CD4-positive, alpha-beta T cell treated with Interleukin-6 for 4 hours (primary cell): ENCODE results near the gene GLTP.

ENCODE experiments used
- DNase-seq: peaks from one replicate; pipeline ENCODE4 v3.0.0-alpha.2; 2020; ENCODE audit warnings: mixed read lengths

The GLTP gene

GRCh38 chr12:109818253-109818652 is 62.1 kb downstream of the GLTP start:
- DNase-seq = no peak

DNA sequence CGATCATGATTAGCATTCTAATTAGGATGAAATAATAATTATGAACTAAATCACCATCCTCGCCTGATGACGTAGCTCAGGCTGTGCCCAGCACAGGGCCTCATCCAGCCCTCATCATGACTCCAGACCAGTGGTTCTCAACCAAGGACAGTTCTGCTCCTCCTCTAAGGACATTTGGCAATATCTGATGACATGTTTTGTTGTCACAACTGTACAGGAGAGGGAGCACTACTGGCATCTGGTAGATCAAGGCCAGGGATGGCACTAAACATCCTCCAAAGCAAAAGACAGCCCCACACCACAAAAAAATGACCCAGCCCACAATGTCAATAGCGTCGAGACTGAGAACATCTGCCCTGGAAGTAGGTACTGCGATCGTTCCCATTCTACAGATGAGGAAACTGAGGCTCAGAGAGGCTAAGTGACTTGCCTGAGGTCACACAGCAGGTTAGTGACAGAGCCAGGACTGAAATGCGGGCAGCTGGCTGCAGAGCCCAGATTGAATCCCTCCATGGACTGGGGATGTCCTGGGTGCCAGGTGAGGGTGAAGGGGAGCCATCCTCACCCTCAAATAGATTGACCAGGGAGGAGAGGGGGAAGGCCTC is 62.6 kb downstream of the GLTP start:
- no peak for DNase-seq

GRCh38 chr12:109816870-109817269 is 63.5 kb downstream of the GLTP start:
- DNase-seq = no peak

DNA sequence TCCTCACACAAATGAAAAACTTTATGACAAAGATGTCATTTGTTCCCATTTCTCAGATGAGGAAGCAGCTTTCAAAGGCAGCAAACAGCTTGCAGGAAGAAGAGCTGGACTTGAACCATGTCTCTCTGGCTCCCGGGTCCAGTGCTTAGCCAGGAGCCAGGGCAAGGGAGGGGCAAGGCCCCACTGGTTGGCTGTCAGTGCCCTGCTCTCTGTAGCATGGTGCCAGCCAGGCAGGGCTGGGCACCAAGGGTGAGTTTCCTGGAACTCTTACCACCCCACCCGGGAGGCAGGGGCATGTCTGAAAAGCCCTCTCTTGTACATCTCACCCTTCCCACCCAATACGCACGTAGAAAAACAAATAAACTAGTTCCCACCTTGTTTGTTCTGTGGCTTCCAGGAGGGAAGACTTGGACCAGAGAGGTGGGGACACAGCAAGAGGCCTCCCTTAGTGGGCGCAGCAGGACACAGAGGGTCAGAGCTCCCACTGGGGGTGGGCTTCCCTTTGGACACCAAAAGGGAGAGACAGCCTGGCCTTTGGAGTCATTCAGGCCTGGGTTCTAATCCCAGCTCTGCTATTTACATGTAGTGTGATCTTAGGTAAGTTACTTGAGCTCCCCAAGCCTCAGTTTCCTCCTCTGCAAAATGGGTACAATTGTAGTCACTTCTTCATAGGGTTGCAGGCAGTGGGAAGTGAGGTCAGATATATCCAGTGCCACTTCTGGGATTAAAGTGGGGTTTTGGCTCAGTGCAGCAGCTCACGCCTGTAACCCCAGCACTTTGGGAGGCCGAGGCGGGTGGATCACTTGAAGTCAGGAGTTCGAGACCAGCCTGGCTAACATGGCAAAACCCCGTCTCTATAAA is 64.4 kb downstream of the GLTP start:
- DNase-seq = no peak

DNA sequence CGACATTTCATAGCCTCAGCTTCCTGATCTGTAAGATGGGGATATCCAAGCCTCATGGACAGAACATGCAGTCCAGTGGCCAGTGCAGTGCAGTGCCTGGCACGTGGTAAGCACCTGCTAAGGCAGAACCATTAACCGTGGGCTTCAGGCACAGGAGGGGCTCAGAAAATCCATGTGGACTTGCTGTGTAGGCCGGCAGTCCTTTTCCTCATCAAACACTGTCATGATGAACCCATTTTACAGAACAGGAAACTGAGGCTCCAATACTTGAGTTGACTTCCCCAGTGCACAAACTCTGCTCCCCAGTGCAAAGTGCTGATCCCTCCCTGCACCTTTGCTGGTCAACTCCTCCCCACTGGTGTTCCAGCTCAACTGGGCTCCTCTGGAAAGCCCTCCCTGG is 65.1 kb downstream of the GLTP start:
- DNase-seq = no peak

- DNase-seq = no peak
Observed at GRCh38 chr12:109814600-109815150, 65.7 kb downstream of the GLTP start.

GRCh38 chr12:109813810-109814416 is 66.4 kb downstream of the GLTP start:
- no peak for DNase-seq

GRCh38 chr12:109811624-109811995 is 68.7 kb downstream of the GLTP start:
- no peak for DNase-seq

GRCh38 chr12:109810954-109811623 is 69.3 kb downstream of the GLTP start:
- DNase-seq = no peak

GRCh38 chr12:109808876-109809646 is 71.3 kb downstream of the GLTP start:
- DNase-seq = no peak

- no peak for DNase-seq
Observed at GRCh38 chr12:109807954-109808643, 72.2 kb downstream of the GLTP start.

DNA sequence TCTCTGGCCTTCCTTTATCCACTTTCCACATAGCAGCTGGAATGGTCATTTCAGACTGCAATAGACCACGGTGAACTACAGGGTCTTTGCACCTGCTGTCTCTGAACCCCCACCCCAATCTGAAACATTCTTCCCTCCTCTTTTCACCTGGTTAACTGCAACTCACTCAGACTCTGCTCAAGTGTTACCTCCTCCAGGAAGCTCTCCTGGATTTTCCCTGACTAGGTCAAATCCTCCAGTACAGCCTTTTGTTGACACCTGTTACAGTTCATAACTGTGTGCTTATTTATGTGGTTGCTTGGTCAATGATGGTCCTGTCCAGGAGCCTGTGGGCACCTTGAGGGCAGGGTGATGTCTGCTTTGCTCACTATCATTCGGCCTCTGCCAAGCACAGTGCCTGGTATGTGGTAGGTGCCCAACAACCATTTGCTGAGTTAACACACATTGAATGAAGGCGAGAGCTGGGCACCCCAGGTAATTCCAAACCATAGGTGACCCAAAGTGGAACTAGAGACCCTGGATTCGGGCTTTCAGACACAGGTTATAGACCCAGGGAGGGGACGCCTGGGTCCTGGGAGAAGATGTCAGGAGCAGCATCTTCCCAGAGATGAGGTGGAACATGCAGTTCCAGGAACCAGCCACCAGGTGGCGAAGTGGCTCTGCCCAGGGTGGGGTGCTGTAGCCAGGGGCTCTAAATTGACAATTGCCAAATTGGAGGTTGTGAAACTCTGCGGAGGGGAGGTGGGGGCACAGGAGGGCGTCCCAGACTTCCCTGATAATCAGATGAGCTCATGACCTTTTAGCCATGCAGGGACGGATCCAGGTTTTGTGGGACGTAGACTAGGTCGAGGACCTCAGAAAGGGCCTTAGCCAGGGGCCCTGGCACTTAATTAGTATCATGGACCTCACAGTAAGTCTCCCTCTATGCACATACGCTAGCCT is 75.2 kb downstream of the GLTP start:
- DNase-seq = peak; percentile 73

- no peak for DNase-seq
Observed at GRCh38 chr12:109803678-109804077, 76.7 kb downstream of the GLTP start.

GRCh38 chr12:109802828-109803227 is 77.5 kb downstream of the GLTP start:
- DNase-seq = no peak
